Measurements from ENCODE around the gene WWC2. TPM values are rescaled to one million over a fixed set of nuclear protein-coding genes. Genes with fewer than 3 reads are reported as not detected.

The WWC2 gene
- total RNA-seq, 6 donors from 2014 or later = 87.0 to 179 (median 121) TPM

DNA sequence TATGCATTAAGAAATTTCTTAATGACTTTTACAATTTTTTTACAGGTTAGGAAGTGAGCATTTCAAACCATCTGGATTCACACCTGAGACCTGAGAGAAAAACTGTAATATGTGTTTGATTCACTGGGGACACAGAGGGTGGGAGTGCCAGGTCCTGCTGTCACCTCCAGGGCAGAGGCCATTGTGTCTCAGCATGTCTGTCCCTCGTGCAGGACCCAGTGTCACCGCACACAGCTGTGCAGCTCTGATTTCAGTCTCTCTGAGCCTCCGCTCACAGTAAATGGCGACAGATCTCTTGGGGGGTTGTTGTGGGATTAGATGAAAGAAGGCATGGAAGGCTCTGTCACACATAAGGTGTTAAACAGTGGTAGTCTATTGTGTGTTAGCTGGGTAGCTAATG lies 246.2 kb downstream of the WWC2 start:
- Histone ChIP-seq H3K9me3 (no peaks in the 10 kb centered on the region), H3K4me1 (peaks cover 0 to 9% (median 3%) of the 10 kb centered on the region in 4 donors), H3K27ac (no peak overlapping the region), H3K27me3 (no peaks in the 10 kb centered on the region), H3K4me3 (no peak overlapping the region), H3K36me3 (no peaks in the 10 kb centered on the region)
- ATAC-seq (ENCODE audit: low FRiP score in 2 of 2) (no peak), DNase-seq (no peak)
- 89 to 94% methylated on average over 3 to 4 of the region's 4 CpGs for WGBS, 2 donors
- TF ChIP-seq EP300 (IDR thresholded peaks at IDR 0.05) (no peak), POLR2A (IDR thresholded peaks at IDR 0.05) (no peak), POLR2AphosphoS5 (IDR thresholded peaks at IDR 0.05) (no peak)
- TF ChIP-seq, protein P1, sequence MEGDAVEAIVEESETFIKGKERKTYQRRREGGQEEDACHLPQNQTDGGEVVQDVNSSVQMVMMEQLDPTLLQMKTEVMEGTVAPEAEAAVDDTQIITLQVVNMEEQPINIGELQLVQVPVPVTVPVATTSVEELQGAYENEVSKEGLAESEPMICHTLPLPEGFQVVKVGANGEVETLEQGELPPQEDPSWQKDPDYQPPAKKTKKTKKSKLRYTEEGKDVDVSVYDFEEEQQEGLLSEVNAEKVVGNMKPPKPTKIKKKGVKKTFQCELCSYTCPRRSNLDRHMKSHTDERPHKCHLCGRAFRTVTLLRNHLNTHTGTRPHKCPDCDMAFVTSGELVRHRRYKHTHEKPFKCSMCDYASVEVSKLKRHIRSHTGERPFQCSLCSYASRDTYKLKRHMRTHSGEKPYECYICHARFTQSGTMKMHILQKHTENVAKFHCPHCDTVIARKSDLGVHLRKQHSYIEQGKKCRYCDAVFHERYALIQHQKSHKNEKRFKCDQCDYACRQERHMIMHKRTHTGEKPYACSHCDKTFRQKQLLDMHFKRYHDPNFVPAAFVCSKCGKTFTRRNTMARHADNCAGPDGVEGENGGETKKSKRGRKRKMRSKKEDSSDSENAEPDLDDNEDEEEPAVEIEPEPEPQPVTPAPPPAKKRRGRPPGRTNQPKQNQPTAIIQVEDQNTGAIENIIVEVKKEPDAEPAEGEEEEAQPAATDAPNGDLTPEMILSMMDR (IDR thresholded peaks at IDR 0.05) = no peak

DNA sequence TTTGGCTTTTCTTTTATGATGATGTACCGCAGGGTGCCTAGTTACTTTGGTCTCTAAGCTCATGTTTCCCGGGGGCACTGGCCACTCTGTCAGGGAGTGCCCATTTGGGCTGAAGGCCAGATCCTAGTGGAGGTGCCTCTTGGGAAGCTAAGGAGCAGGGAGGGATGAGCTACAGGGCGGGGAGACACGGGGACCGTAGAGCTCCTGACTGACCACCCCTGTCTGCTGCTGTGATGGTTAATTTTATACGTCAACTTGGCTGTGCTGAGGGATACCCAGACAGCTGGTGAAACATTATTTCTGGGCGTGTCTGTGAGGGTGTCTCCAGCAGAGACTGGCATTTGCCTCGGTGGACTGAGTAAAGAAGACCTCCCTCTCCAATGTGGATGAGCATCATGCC lies 248.1 kb downstream of the WWC2 start:
- H3K4me1 ChIP-seq = peaks cover 0 to 9% (median 3%) of the 10 kb centered on the region in 4 donors
- no peak overlapping the region for H3K27ac ChIP-seq
- DNase-seq (no peak), ATAC-seq (ENCODE audit: low FRiP score in 2 of 2) (no peak)
- no peaks in the 10 kb centered on the region for H3K9me3 ChIP-seq
- TF ChIP-seq POLR2A (IDR thresholded peaks at IDR 0.05) (no peak), EP300 (IDR thresholded peaks at IDR 0.05) (no peak), POLR2AphosphoS5 (IDR thresholded peaks at IDR 0.05) (no peak)
- TF ChIP-seq, protein P1 (IDR thresholded peaks at IDR 0.05) = no peak
- no peaks in the 10 kb centered on the region for H3K27me3 ChIP-seq
- H3K4me3 ChIP-seq = no peak overlapping the region
- WGBS, 2 donors = 91 to 96% methylated on average over 8 of the region's 8 CpGs
- no peaks in the 10 kb centered on the region for H3K36me3 ChIP-seq

DNA sequence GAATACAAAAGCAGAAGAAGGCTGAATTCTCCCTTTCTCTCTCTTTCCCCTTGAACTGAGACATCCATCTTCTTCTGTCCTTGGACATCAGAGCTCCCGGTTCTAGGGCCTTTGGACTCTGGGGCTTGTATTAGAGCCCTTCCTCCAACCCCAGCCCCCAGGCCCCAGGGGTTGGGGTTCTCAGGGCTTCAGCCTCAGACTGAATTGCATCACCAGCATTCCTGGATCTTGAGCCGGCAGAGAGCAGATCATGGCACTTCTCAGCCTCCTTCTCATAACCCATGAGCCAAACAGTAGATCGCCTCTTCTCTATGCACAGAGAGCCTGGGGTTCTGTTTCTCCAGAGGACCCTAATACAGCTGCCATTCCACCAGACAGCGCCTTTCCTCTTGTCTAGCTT lies 248.5 kb downstream of the WWC2 start:
- no peak for ATAC-seq (ENCODE audit: low FRiP score in 2 of 2)
- Histone ChIP-seq H3K4me3 (no peak overlapping the region), H3K27ac (no peak overlapping the region), H3K9me3 (no peaks in the 10 kb centered on the region), H3K36me3 (no peaks in the 10 kb centered on the region), H3K4me1 (peaks cover 0 to 7% (median 3%) of the 10 kb centered on the region in 4 donors), H3K27me3 (no peaks in the 10 kb centered on the region)
- 90% methylated on average over 4 of the region's 4 CpGs for WGBS, 2 donors
- TF ChIP-seq POLR2AphosphoS5 (IDR thresholded peaks at IDR 0.05) (no peak), POLR2A (IDR thresholded peaks at IDR 0.05) (no peak), EP300 (IDR thresholded peaks at IDR 0.05) (no peak)
- TF ChIP-seq, protein P1 (IDR thresholded peaks at IDR 0.05) = no peak
- no peak for DNase-seq

DNA sequence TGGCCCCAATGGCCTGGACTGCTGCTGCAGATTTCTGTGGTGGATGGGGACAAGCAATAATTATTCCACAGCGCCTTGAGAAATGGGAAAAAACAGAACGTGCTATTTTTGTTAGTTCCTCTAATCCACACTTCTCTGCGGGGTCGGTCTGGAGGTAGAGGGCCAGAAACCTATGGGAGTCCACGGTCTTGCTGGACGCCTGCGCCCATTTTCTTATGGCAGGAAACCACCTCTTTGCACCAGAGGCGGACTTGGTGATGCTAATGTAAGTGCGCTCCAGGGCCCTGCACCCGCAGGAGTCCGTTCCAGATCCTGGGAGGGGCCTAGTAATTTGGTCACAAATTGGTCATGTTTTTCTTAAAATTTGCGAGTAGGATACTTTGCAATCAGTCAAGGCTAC lies 249.1 kb downstream of the WWC2 start:
- Histone ChIP-seq H3K4me1 (peaks cover 0 to 2% (median under 1%) of the 10 kb centered on the region in 4 donors), H3K9me3 (no peaks in the 10 kb centered on the region), H3K27me3 (no peaks in the 10 kb centered on the region), H3K4me3 (no peak overlapping the region), H3K36me3 (no peaks in the 10 kb centered on the region), H3K27ac (no peak overlapping the region)
- TF ChIP-seq, protein P1 (IDR thresholded peaks at IDR 0.05) = no peak
- TF ChIP-seq POLR2AphosphoS5 (IDR thresholded peaks at IDR 0.05) = no peak
- no peak for TF ChIP-seq POLR2A (IDR thresholded peaks at IDR 0.05)
- 76 to 94% methylated on average over 6 to 12 of the region's 12 CpGs for WGBS, 2 donors
- DNase-seq (no peak), ATAC-seq (ENCODE audit: low FRiP score in 2 of 2) (no peak)
